Epithelial cell of esophagus (primary cell): ENCODE measurements around the gene RXRG.

ENCODE experiments used
- DNase-seq: peaks from one replicate; pipeline ENCODE4 v3.0.0; 2010; ENCODE audit warnings: low read depth
- H3K4me3 ChIP-seq: 2 replicates; pipeline ENCODE4 v1.5.1; 2011; ENCODE audit warnings: mild to moderate bottlenecking, low read length, control low read depth
- TF ChIP-seq, protein P1 (sequence below): IDR thresholded peaks from 2 replicates; pipeline ENCODE4 v1.5.1; 2011; ENCODE audit warnings: low read depth, mild to moderate bottlenecking, low read length, control low read depth, inconsistent platforms; ENCODE audit not compliant: insufficient read depth; ENCODE audit errors: missing control alignments

Gene RXRG

DNA sequence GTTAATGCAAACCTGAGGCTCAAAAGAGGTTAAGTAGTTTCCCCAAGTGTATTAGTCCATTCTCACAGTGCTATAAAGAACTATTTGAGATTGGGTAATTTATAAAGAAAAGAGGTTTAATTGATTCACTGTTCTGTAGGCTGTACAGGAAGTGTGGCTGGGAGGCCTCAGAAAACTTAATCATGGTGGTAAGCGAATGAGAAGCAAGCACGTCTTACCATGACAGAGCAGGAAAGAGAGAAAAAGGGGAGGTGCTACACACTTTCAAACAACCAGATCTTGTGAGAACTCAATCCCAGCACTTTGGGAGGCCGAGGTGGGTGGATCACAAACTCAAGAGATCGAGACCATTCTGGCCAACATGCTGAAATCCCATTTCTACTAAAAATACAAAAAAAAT is 38.5 kb upstream of the RXRG start:
- DNase-seq: no peak
- H3K4me3 ChIP-seq: no peak overlapping the region
- TF ChIP-seq, protein P1, sequence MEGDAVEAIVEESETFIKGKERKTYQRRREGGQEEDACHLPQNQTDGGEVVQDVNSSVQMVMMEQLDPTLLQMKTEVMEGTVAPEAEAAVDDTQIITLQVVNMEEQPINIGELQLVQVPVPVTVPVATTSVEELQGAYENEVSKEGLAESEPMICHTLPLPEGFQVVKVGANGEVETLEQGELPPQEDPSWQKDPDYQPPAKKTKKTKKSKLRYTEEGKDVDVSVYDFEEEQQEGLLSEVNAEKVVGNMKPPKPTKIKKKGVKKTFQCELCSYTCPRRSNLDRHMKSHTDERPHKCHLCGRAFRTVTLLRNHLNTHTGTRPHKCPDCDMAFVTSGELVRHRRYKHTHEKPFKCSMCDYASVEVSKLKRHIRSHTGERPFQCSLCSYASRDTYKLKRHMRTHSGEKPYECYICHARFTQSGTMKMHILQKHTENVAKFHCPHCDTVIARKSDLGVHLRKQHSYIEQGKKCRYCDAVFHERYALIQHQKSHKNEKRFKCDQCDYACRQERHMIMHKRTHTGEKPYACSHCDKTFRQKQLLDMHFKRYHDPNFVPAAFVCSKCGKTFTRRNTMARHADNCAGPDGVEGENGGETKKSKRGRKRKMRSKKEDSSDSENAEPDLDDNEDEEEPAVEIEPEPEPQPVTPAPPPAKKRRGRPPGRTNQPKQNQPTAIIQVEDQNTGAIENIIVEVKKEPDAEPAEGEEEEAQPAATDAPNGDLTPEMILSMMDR: no peak

- DNase-seq: peak; percentile 86
- no peak overlapping the region for H3K4me3 ChIP-seq
- TF ChIP-seq, protein P1: no peak
Observed at GRCh38 chr1:165481820-165482532, 37.0 kb upstream of the RXRG start.

GRCh38 chr1:165476776-165477175 is 31.9 kb upstream of the RXRG start:
- TF ChIP-seq, protein P1: no peak
- no peak for DNase-seq
- H3K4me3 ChIP-seq: no peak overlapping the region

- TF ChIP-seq, protein P1: no peak
- no peak for DNase-seq
Observed at GRCh38 chr1:165474196-165474595, 29.3 kb upstream of the RXRG start.

GRCh38 chr1:165473081-165473480 is 28.2 kb upstream of the RXRG start:
- H3K4me3 ChIP-seq: no peak overlapping the region
- no peak for DNase-seq
- TF ChIP-seq, protein P1: no peak

More at GRCh38 chr1:165474196-165474595, 29.3 kb upstream of the RXRG start:
- H3K4me3 ChIP-seq: no peak overlapping the region

DNA sequence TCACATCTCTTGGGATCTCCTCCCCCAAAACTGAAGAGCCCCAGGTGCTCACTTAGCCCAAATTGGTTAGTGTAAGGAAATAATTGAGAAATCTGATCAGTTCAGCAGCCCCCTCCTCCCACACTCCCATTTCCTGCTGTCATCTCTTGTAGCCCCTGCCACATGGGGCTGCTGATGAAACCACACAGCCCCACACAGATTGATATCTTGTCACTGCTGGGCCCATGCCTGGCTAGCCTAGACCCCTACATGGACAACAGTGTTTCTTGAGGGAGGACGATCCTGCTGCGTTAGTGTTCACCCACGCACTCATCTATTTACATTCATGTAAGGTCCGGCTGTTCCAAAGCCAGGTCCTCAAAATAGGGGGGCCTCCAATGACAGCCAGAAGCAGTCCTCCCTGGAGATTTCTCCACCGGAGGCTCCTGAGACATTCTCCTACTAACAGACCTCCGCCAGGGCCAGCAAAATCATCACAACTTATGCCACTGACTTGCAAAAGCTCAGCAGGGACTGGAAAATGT is 23.9 kb upstream of the RXRG start:
- no peak overlapping the region for H3K4me3 ChIP-seq

More for the DNA sequence above, 23.9 kb upstream of the RXRG start:
- DNase-seq: no peak
- TF ChIP-seq, protein P1: no peak
